Activated CD4-positive, alpha-beta T cell treated with anti-CD3 and anti-CD28 coated beads, Interleukin-2, amount 50 U/mL, for 24 hours (primary cell): ENCODE measurements around the gene DEPDC4.
"Not testable (repeated sequence)": the region's sequence is repeated elsewhere in the genome, so short reads cannot be mapped to it uniquely, and the experiment has no call there.

Experiments
- DNase-seq, 2 donors: peaks; one replicate each; pipeline ENCODE4 v3.0.0-alpha.2; 2020; ENCODE audit warnings: low read depth in 1 of 2, low spot score in 1 of 2

The DEPDC4 gene

GRCh38 chr12:100266835-100267602 is at the start of gene DEPDC4, which contains the start of gene SCYL2:
TSS of gene DEPDC4 (minus strand) at chr12:100267079. CDS start at chr12:100267076, 3 bp downstream.
TSS of gene SCYL2 (plus strand) at chr12:100267177. CDS start at chr12:100282971, 15,794 bp downstream.
- DNase-seq: peak; percentile 90 to 94

GRCh38 chr12:100311317-100311716 is 44.4 kb upstream of the DEPDC4 start:
- DNase-seq: no peak

GRCh38 chr12:100308138-100308537 is 41.3 kb upstream of the DEPDC4 start:
- not testable (repeated sequence) for DNase-seq

- not testable (repeated sequence) for DNase-seq
These were observed 37.5 kb upstream of the DEPDC4 start for GRCh38 chr12:100304334-100304733.

GRCh38 chr12:100303831-100304230 is 37.0 kb upstream of the DEPDC4 start:
- DNase-seq: no peak

GRCh38 chr12:100302081-100302480 is 35.2 kb upstream of the DEPDC4 start:
- DNase-seq: no peak

GRCh38 chr12:100295764-100296555 is 29.1 kb upstream of the DEPDC4 start:
- no peak for DNase-seq

GRCh38 chr12:100294366-100294765 is 27.5 kb upstream of the DEPDC4 start:
- DNase-seq: not testable (repeated sequence)

GRCh38 chr12:100293017-100293416 is 26.1 kb upstream of the DEPDC4 start:
- DNase-seq: no peak

- DNase-seq: no peak
These were observed 23.1 kb upstream of the DEPDC4 start for GRCh38 chr12:100290016-100290415.

GRCh38 chr12:100289038-100289437 is 22.2 kb upstream of the DEPDC4 start:
- no peak for DNase-seq

GRCh38 chr12:100284556-100284955 is 17.7 kb upstream of the DEPDC4 start:
- DNase-seq: not testable (repeated sequence)

- no peak for DNase-seq
These were observed 12.8 kb upstream of the DEPDC4 start for GRCh38 chr12:100279607-100280244.

GRCh38 chr12:100279159-100279558 is 12.3 kb upstream of the DEPDC4 start:
- no peak for DNase-seq

GRCh38 chr12:100274291-100274690 is 7.4 kb upstream of the DEPDC4 start:
- no peak for DNase-seq

- DNase-seq: no peak
These were observed 6.9 kb upstream of the DEPDC4 start for GRCh38 chr12:100273782-100274181.

GRCh38 chr12:100268835-100269564 is 2.1 kb upstream of the DEPDC4 start:
- DNase-seq: no peak

GRCh38 chr12:100267603-100268281 is 863 bp upstream of the DEPDC4 start:
- DNase-seq: peak in 1 of 2 donors; percentile 1

- DNase-seq: peak in 1 of 2 donors; percentile 91
These were observed 369 bp downstream of the DEPDC4 start for GRCh38 chr12:100266585-100266834.

- no peak for DNase-seq
These were observed 921 bp downstream of the DEPDC4 start for GRCh38 chr12:100265732-100266584.
